GM03348 (cell line): Measurements from ENCODE around the gene ULK4.
"Not testable (repeated sequence)": the region's sequence is repeated elsewhere in the genome, so short reads cannot be mapped to it uniquely, and the experiment has no call there.

Experiments
- DNase-seq: peaks from one replicate; pipeline ENCODE4 v3.0.0; 2012; ENCODE audit warnings: low spot score

Gene ULK4

DNA sequence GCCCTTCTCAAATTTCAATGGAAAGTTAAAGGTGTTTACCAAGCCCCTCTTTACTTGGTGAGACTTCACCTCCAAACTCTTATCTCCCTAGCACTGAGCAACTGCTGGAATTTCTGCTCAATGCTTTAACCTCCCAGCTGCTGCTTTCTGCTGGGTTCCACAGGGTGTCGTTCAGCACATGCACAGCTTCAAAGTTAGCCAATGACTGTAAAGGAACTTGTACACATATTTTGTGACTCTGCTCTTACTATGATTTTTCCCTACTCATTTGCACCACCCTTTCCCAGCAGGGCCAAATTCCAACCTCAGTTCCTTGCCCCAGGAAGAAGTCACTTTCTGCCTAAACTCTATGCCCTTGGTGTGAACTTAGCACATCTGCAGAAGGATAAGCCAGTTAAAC lies 89.7 kb downstream of the ULK4 start:
- DNase-seq = no peak

DNA sequence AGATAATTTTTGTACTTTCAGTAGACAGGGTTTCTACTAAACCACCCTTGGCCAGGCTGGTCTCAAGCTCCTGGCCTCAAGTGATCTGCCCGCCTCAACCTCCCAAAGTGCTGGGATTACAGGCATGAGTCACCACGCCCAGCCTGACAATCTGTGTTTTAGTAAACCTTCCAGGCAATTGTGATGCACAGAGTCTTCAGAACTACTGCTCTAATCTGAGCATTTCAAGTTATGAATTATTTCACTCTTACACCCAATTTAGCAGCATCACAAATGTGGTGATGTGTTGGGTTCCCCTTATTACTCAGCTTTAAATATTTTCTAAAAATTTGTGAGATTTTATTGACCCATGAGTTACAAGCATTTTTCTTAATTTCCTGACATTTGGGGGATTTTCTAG lies 94.4 kb downstream of the ULK4 start:
- DNase-seq = no peak

DNA sequence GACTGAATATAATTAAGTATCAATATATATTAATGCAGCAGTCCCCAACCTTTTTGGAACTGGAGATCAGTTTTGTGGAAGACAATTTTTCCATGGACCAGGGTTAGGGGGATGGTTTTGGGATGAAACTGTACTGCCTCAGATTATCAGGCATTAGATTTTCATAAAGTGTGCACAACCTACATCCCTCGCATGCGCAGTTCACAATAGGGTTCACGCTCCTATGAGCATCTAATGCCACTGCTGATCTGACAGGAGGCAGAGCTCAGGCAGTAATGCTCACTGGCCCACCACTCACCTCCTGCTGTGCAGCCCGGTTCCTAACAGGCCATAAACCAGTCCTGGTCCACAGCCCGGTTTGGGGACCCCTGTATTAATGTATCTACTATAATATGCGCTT lies 95.6 kb downstream of the ULK4 start:
- DNase-seq = no peak

DNA sequence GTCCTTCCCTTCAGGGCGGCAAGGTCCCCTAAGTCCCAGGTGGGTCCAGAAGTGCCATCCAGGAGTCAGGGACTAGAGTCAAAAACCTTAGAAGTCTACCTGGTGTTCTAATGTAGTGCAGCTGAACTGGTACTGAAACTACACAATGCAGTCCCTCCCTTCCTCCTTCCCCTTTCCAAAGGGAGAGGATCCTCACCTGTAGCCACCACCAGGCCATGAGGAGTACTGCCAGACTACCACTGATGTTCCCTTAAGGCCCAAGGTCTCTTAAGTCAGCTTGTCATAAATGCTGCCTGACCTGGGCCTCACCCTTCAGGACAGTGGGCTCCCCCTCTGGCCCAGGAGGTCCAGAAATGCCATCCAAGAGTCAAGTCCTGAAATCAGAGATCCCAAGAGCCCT lies 98.9 kb downstream of the ULK4 start:
- DNase-seq = no peak

DNA sequence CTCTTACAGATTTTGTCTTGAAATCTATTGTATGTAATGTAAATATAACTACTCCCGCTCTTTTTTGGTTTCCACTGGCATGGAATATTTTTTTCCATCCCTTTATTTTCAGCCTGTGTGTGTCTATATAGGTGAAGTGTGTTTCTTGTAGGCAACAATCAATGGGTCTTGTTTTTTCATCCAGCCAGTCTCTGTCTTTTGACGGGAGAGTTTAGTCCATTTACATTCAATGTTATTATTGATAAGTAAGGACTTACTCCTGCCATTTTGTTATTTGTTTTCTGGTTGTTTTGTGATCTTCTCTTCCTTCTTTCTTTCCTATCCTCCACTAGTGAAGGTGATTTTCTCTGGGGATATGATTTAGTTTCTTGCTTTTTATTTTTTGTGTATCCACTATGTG lies 101.4 kb downstream of the ULK4 start:
- not testable (repeated sequence) for DNase-seq

DNA sequence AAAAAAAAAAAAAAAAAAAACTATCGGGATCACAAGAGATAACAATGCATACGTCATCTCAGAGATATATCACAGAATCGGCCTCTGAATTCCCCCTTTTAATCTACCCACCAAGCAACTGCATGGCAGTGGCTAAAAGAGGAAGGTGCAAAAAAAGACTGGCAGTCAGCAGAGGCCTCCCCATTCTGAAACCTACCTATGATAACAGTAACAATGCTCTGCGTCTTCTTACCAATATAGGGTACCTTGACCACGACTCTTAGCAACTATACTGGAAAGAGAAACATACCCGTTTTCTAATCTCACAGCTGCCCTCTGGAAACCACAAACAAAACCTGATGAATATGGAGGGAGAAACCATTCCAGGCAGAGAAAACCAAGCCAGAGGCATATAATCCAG lies 106.9 kb downstream of the ULK4 start:
- DNase-seq = no peak

DNA sequence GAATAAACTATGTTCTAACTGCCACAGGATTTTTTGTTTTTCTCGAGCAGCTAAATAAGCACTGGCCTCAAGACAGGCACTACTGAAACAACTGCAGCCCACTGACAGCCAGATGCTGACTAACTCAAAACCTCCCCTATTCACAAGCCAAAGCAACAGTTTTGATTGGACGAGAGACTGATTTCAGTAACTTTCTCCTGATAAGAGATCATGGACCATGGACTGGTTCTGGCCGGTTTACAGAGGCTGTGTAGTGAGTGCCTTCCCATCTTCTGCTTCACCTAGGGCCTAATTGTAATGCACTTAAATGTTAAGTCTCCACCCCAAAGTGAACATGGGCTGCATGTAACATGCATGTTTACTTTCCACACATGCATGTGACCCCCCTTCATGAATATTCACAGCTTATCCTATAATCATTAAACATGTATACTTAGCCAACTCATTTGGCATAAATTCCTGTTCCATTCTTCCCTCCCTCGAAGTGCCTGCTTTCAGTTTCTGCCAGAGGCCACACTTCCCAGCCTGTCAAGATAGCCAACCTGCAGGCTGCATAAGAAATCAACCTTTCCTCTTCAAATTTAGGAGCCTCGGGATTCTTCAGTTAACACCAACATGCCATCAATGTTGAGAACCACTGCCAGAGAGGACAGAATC lies 108.2 kb downstream of the ULK4 start:
- DNase-seq = no peak

DNA sequence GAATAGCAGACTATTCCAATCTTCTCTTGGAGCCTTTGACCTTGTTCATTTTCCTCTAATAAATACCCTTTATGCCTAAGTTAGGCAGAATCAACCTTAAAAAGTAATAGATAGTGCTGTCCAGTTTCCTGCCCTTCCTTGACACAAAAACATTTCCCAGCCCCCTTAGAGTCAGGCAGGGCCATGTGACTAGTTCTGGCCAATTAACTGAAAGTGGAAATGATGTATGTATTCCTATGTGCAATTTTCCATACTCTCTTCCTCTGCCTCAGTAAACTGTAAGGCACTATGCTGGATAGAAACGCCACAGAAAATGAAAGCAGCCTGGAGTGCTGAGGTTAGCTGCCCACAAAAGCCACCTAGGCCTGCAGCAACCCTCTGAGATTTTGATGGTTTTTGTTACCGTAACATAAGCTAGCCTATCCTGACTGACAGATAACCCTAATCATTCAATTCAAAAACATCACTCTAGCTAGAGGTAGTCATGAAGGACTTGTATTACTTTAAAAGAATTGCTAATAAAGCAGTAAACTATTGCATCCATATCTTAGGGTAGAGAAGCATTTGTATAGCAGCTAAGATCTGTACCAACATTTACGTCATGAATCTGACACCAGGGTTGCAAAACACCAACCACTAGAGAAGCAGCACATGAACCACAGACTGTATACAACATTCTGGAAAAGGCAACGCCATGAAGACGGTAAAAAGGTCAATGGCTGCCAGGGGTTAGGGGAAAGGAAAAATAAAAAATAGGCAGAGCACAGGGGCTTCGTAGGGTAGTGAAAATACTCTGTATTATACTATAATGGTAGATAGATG lies 112.9 kb downstream of the ULK4 start:
- DNase-seq = no peak

DNA sequence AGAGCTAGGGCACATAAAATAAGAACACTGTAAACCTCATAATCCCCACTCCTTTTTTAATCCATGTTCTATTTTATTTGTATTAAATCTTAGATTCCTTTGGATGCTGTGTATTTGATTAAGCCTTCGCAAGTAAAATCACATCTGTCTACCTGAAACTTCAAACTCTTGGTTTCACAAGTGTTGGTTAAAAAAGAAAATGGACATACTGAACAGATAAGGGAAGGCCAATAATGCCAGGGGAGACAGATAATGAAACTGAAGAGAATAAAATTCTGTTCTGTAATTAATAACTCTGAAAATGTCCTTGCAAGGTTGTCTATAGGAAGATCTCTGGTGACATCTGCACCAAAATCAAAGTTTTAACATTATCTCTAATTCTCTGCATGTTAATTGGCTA lies 114.2 kb downstream of the ULK4 start:
- no peak for DNase-seq

DNA sequence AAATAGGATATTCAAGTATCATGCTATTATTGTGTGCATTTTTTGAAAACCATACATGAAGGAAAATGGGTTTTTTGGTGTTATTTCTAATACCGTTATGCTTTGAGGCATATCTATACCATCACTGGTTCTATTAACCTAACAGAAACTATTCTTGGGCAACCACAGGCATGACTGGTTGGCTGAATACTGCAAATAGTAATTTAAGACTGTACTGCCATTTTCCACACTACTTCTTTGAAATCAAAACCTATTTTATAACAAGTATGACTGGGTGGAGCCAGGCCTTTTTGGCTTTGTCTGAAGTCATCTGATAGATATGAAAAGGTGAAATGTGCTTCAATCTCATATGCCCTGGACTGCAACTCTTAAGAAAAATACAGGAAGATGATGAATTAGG lies 115.1 kb downstream of the ULK4 start:
- DNase-seq = no peak

DNA sequence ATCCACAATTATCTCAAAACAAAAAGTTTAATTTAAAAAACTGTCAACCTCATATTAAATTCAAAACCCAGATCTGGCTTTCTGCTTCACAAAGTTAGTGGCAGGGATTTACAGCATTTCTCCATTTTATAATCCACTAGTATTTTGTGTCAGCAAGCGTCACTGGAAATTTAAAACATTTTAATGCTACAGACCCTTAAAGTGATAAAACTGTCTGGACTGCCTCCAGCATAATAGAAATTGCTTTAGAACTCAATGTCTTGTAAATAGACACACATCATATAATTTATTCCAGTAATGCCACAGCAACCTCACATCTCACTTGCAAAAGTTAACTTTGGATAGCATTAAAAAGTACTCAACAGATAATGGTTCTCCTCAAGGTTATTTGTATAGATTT lies 116.1 kb downstream of the ULK4 start:
- DNase-seq = no peak

DNA sequence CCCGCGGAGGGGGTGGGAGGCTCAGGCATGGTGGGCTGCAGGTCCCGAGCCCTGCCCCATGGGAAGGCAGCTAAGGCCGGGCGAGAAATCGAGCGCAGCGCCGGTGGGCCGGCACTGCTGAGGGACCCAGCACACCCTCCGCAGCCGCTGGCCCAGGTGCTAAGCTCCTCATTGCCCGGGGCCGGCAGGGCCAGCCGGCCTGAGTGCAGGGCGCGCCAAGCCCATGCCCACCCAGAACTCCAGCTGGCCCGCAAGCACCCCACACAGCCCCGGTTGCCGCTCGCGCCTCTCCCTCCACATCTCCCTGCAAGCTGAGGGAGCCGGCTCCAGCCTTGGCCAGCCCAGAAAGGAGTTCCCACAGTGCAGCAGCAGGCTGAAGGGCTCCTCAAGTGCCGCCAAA lies 117.6 kb downstream of the ULK4 start:
- not testable (repeated sequence) for DNase-seq

DNA sequence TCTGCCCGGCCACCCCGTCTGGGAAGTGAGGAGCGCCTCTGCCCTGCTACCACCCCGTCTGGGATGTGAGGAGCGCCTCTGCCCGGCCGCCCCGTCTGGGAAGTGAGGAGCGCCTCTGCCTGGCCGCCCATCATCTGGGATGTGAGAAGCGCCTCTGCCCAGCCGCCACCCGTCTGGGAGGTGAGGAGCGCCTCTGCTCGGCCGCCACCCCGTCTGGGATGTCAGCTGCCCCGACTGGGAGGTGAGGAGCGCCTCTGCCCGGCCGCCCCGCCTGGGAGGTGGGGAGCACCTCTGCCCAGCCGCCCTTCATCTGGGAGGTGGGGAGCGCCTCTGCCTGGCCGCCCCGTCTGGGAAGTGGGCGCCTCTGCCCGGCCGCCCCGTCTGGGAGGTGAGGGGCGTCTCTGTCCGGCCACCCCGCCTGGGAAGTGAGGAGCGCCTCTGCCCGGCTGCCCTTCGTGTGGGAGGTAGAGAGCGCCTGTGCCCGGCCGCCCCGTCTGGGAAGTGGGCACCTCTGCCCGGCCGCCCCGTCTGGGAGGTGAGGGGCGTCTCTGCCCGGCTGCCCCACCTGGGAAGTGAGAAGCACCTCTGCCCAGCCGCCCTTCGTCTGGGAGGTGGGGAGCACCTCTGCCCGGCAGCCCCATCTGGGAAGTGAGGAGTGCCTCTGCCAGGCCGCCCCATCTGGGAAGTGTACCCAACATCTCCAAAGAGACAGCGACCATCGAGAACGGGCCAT lies 120.8 kb downstream of the ULK4 start:
- not testable (repeated sequence) for DNase-seq

DNA sequence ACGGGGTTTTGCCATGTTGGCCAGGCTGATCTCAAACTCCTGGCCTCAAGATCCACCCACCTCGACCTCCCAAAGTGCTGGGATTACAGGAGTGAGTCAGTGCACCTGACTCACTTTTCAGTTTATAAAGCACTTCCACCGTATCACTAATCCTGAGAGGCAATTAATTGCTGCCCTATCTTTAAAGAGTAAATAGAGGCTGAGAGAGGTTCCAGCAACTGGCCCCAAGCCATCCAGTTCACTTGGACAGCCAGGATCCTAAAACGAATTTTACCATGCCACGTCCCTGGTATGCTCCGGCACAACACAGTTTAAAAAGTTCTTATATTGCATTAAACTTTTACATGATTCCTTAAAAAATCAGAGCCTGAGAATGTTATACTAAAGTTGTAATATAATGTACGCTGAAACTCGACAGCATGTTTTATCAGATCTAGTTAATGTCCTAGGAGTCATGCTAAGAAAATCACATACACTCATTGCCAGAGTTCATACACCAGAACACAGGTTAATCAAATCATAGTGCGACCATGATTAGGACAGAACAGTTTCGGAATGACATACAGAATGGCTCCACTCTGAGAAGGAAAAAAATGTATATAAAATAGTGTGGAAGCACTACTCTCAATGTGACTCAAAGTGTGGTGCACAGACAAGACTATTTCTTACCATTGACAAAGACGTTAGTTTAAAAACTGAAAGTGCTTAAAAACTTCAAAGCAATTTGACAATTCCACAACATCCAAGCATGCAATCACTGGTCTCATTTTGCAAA lies 125.4 kb downstream of the ULK4 start:
- DNase-seq = no peak

DNA sequence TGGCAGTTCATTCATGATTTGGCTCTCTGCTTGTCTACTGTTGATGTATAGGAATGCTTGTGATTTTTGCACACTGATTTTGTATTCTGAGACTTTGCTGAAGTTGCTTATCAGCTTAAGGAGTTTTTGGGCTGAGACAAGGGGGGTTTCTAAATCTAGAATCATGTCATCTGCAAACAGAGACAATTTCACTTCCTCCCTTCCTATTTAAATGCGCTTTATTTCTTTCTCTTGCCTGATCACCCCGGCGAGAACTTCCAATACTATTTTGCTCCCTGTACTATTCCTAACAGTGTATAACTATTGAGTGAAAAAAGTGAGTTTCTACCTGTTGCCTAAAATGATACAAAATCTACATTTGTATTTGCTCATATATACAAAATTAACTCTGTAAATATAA lies 128.3 kb downstream of the ULK4 start:
- no peak for DNase-seq

DNA sequence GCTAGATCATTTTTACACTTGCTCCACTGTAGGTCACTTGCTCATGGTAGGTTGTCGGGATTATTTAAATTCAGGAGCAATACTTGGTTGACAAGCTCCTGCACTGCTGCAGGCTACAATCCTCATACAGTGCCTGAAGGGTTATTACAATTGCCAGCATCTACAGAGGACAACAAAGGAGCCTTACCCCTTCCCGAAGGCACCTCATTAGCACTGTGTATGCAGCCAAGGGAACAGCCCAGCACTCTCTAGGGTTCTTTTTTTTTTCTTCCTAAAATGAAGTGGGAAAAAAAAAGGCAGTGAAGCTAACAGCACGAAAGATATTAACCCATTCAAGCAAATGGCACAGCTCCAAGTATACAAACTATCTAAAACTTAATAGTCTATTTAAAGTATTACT lies 142.7 kb downstream of the ULK4 start:
- DNase-seq = no peak

DNA sequence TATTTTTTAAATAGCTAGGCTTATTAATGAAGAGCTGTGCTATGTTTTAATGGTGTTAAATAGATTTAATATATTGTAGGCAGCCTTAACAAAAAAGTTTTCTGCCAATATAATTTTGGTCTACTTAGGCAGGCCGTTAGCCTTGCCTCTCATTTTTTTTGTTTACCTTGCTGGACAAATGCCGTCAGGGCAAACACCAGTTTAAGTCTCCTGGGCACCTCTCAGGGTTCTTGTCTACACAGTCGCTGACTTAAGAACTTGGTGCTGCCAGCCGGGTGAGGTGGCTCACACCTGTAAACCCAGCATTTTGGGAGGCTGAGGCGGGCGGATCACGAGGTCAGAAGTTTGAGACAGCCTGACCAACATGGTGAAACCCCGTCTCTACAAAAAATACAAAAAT lies 153.3 kb downstream of the ULK4 start:
- no peak for DNase-seq

DNA sequence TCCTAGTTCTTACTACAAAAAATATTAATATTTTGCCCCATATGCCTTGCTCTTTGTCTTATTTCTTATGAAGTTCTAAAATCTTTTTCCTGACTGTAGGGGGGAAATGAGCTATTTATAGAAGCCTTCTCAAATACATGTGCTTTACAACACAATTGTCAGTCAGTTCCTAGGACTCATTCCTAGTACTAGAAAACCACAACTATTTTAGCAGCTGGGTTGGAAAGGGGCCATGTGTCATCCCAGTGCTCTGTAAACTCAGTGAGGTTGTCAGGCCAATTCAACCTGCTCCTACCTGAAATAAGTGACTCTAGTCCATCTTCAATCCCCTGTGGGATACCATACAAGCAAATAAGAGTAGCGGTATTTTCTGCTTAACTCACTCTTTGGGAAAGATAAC lies 153.8 kb downstream of the ULK4 start:
- DNase-seq = peak; percentile 59

DNA sequence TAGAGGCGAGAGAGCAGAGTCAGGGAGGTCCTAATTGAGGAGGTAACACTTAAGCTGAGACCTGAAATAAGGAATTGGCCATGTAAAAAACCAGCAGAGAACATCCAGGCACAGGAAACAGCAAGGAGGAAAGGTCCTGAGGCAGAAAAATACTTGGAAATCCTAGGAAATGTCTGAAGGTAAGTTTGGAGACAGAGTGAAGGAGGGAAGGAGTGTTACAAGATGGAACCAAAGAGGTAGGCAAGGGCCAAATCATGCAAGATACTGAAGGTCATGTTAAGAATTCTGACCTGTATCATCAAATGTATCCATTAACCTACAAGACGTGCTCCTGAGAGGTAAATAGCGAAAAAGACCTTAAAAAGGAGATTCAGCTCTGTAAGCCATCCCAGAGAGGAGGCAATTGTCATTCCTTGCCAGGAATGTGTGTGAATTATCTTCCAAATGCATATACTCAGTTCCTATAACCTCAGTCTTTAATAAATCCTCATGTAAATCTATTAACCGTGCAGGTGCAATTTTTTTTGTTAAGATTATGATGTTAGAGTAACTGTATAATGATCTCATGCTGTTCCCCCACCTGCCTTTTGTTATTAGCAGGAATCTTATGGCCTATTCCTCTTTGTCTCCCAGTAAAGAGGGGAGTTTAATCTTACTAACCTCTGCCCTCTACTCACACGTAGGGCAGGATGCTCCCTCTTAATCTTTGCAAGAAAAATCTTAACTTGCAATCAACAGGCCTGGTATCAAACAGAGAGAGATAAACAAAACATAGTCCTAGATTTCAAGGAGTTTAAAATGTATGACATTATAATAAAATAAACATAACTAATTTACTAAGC lies 166.9 kb downstream of the ULK4 start:
- DNase-seq = no peak

DNA sequence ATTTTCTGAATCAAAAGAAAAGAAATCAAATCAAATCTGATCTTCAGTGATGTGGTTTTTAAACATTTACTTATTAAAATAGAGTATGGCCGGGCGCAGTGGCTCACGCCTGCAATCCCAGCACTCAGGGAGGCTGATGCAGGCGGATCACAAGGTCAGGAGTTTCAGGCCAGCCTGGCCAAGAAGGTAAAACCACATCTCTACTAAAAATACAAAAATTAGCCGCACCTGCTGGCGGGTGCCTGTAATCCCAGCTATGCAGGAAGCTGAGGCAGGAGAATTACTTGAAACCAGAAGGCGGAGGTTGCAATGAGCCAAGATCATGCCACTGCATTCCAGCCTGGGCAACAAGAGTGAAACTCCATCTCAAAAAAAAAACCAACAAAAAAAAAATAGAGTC lies 169.1 kb downstream of the ULK4 start:
- DNase-seq = no peak

DNA sequence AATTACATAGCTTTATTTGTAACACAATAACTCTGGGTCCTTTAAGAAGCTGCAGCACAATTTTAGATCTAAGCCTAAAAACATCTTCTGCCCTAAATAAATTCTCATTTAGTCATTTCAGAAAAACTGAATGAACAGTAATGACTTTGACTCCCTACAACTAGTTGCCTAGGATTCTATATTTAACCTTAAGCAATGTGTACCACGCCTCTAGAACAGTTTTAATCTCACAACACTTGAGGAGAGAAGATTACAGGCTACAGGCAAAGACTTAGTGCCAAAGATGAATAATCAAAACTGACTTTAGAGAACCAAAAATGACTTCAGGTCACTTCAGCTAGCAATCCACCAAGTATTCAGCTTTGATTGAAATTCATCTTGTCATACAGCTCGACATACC lies 192.8 kb downstream of the ULK4 start:
- DNase-seq = no peak

DNA sequence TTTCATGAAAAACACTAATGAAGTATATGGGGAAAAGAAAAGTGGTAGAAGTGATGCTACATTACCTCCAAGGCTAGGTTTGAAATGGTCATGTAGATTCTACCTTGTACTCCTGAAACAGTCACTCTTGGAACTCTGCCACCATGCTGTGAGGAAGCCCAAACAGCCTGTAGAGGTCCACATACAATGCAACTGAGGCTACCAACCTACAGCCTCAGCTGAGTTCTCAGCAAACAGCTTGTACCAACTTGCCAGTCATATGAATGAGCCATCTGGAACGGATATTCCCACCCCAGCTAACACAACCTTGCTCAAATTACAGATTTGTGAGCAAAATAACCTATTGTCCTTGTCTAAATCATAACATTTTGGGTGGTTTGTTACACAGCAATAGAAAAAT lies 193.5 kb downstream of the ULK4 start:
- no peak for DNase-seq
